Raji (cell line): Measurements from ENCODE around the gene NEK7.

Experiments used
- POLR2A ChIP-seq: IDR thresholded peaks from 2 replicates; pipeline ENCODE4 v1.6.1; 2011; ENCODE audit warnings: low read depth, low read length, control low read depth; ENCODE audit not compliant: insufficient read depth

Gene NEK7

DNA sequence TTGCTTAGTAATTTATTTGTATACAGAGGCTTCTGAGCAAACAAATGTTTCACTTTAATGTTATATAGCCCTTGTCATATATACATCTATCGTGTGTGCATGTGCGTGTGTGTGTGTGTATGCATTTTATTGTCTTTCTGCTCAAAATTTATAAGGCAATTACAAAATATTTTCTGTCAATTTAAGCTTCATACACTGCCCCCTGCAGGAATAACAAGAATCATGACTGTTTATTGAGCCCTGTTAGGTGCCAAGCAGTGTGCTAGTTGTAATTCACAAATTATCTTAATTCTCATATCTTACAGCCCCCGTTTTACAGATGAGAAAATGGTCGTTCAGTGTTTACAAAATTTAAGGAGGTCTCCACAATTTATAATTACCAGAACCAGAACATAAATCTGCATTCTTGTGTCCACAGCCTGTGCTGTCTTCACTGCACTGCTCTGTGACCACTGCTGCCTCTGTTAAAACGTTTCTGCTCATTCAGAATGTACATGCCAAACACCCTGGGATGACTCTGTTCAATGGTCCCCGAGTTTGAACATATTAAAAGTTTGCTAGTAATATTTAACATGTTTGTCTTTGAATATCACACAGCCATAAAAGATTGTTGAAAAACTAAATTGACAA, 202.3 kb downstream of the NEK7 start:
- TF ChIP-seq POLR2A: no peak

DNA sequence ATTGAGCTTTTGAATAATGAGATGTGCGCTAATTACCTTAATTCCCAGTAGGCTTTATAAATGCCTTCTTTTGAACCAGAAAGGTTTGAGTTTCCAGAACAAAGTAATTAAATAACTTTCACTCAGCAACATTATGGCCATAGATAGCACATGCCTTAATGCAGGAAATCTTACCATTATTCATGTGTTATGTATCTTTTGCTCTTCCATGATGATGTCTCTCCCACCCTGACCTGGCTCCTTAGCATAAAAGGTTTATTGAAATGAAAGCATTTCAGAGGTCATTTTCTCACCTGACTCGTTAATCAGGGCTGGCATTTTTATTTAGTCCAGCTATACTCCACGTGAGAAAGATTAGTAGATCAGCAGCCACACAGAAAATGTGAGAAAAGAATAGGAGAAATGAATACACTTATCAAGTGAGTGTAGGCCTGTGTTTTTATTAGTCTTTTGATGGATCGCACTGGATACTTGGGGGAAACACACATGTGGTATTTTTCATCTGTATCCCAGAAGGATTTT, 203.5 kb downstream of the NEK7 start:
- TF ChIP-seq POLR2A: no peak

DNA sequence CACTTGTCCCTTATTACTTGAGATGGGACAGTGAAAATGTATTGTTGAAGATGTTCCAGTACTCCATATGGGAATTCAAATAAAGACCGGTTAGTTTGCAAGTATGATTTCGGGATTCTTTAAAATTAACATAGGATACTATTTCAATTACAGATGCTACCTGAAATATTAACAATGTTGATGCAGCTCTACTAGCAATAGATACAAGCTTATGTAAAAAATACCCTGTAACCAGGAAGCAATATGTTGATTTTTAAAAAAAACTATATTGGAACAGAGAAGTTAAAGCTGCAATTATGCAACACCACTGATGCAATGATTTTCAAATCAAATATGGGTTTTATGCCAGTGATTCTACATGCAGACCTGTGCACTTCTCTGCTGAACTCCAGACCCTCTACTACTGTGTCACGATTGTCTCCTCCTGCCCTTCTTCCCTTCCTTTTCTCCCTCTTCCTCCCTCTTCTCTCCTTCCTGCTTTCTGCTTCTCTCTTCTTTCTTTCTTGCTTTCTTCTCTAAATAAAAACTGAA, 204.5 kb downstream of the NEK7 start:
- no peak for TF ChIP-seq POLR2A

DNA sequence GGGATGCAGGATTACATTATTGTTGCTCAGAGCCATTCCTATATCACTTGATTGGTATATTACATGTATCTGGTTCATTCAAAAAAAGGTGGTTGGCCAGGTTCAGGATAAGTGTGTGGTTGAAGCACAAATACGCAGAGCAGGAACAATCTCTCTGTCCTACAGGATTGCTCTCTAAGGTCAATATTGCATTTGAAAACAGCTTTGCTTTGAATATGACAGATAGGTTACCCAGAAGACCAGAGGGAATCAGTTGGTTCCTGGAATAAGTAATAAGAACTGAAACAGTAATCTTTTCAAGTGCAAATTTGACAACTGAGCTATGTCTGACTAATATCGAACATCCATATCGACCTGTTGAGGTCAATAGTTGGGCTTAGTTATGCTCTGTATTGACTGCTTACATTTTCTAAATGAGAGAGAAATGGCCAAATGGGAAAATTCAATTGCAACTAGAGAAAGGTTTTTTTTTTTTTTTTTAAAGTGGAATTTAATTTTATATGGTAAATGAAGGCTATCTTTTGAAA, 206.9 kb downstream of the NEK7 start:
- TF ChIP-seq POLR2A: no peak

DNA sequence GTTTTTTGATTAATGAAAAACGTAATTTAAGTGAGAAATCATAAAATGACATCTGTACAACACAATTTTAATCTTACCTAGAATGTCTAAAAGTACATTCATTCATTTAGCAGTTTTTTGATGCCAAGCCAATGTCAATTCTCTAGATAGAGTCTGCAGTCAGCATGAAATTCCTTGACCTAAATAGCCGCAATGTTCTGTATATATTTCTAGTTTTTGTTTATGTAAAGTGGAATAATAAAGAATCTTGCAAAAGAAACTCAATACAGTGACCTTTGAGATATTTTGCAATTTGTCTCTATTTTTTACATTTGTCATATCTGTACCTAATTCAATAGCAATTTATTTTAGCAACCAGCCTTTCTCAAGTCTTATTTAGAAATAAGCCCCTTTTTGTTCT, 207.7 kb downstream of the NEK7 start:
- no peak for TF ChIP-seq POLR2A

DNA sequence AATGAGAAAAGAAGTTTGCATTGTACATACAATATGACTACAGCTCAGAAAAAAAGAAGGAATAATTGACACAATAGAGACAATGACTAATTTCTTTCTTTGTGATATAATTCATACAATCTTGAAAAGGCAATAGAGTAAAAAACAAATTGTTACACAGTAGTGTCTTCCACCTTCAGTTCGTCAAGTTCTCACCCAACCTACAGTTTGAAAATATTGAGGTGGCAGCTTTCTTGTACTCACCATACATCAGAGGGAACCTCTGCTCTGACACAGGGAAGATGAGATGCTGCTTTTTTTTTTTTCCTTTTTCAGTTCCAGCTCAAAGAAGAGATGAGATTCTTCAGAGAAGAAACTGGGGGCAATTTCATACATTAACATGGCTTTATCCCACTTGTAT, 210.5 kb downstream of the NEK7 start:
- TF ChIP-seq POLR2A: no peak

DNA sequence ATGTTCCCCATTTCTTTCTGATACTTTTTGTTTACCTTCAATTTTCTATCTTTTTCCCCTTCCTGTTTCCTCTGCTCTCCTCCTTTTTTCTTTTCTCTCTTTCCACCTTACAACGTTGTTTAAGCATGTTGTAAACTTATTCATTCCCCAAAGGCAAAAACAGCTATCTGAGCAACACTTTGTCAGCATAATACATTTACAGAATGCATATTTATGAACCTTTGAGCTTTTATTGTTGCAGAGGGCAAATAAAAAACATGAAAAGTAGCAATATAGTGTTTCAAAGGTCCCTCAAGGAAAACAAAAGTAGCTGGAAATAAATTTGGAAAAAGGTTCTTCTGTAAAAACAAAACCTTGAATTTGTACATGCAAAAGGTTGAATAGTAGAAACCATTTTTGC, 214.2 kb downstream of the NEK7 start:
- no peak for TF ChIP-seq POLR2A
